HepG2 (cell line): ENCODE measurements around the gene PRKCD. TPM values are rescaled to one million over a fixed set of nuclear protein-coding genes. Genes with fewer than 3 reads are reported as not detected.

Source experiments
- ARNT2 ChIP-seq: sonication (generic); formaldehyde crosslinking; IDR thresholded peaks from 2 replicates; pipeline ENCODE4 v1.8.0; 2022; ENCODE audit warnings: mild to moderate bottlenecking, low read depth, missing genetic modification reagents, moderate library complexity
- CEBPZ ChIP-seq: IDR thresholded peaks from 2 replicates; pipeline ENCODE4 v1.6.1; 2012; ENCODE audit warnings: low read length, improper control_type of control experiment
- FOXK2 ChIP-seq: fragments of 450-650 bp; IDR thresholded peaks from 2 replicates; pipeline ENCODE4 v1.6.1; 2016
- FOXP1 ChIP-seq, 2 experiments: fragments of 450-650 bp in 1 of 2; IDR thresholded peaks; 2 replicates each; pipeline ENCODE4 v1.6.1; 2017 to 2018; ENCODE audit warnings: antibody characterized with exemption in 1 of 2
- GRHL1 ChIP-seq: sonication (generic); formaldehyde crosslinking; conservative IDR thresholded peaks from 2 replicates; pipeline ENCODE4 v1.8.0; 2022; ENCODE audit warnings: missing genetic modification reagents
- IKZF1 ChIP-seq: fragments of 450-650 bp; IDR thresholded peaks from 2 replicates; pipeline ENCODE4 v1.7.1; 2016
- KIAA2018 ChIP-seq: sonication (generic); formaldehyde crosslinking; IDR thresholded peaks from 2 replicates; pipeline ENCODE4 v1.5.0; 2020; ENCODE audit warnings: mild to moderate bottlenecking, missing genetic modification reagents, borderline replicate concordance
- MEF2D ChIP-seq: sonication (generic); formaldehyde crosslinking; IDR thresholded peaks from 2 replicates; pipeline ENCODE4 v1.5.1; 2020; ENCODE audit warnings: mild to moderate bottlenecking, missing genetic modification reagents
- TARDBP ChIP-seq: sonication (generic); formaldehyde crosslinking; IDR thresholded peaks from 2 replicates; pipeline ENCODE4 v1.8.0; 2022; ENCODE audit warnings: mild to moderate bottlenecking, missing genetic modification reagents
- TEAD3 ChIP-seq: optimal IDR thresholded peaks from 2 replicates; pipeline ENCODE3; 2016; ENCODE audit warnings: borderline replicate concordance
- ZBTB46 ChIP-seq: sonication (generic); formaldehyde crosslinking; IDR thresholded peaks from 2 replicates; pipeline ENCODE4 v1.4.0; 2020; ENCODE audit warnings: mild to moderate bottlenecking, missing genetic modification reagents, borderline replicate concordance
- ZNF24 ChIP-seq: fragments of 450-650 bp; IDR thresholded peaks from 2 replicates; pipeline ENCODE4 v1.6.1; 2017; ENCODE audit warnings: antibody characterized with exemption, mild to moderate bottlenecking
- ZNF570 ChIP-seq: sonication (generic); formaldehyde crosslinking; IDR thresholded peaks from 2 replicates; pipeline ENCODE4 v1.4.0; 2020; ENCODE audit warnings: mild to moderate bottlenecking, missing genetic modification reagents, borderline replicate concordance
- polyA plus RNA-seq, 8 experiments: library from polyadenylated mRNA; depleted of rRNA in 3 of 8; stranded (reverse) in 7 of 8; unstranded in 1 of 8; fragments of >200 nt; fragmentation: Illumina TruSeq in 4 of 8; extraction: Trizol in 4 of 8; gene quantifications; 2 replicates each; pipeline versions ENCODE4 v1.2.1 to v1.2.3, GENCODE V29; 2011 to 2016; ENCODE audit warnings: low read depth in 4 of 8, missing spikeins in 1 of 8, mixed read lengths in 1 of 8; ENCODE audit not compliant: insufficient read depth in 1 of 8
- total RNA-seq, 5 experiments: library from RNA; depleted of rRNA; stranded (reverse); fragments of >200 nt; fragmentation: Illumina TruSeq; extraction: Trizol; gene quantifications; 2 replicates each; pipeline ENCODE4 v1.2.3, GENCODE V29; 2016; ENCODE audit warnings: low read depth in 1 of 5

PRKCD gene
- total and polyA plus RNA-seq, 2 of the 13 experiments (the other 11 are each of a cell fraction or from before 2014, with no cell fraction given), result 1.6 to 40.7 TPM

- TF ChIP-seq ARNT2, result 0 out of 2 replicates have a peak, but pooled peaks have one; percentile 19
- TF ChIP-seq GRHL1 (CRISPR knock-in tag), result no peak
- no peak for TF ChIP-seq KIAA2018
- TF ChIP-seq FOXK2, result no peak
- no peak for TF ChIP-seq ZBTB46
- TF ChIP-seq TARDBP (CRISPR knock-in tag), result no peak
- no peak for TF ChIP-seq ZNF570
- TF ChIP-seq MEF2D (CRISPR knock-in tag), result no peak; the same call in 1 of the 2 replicates
- TF ChIP-seq TEAD3 (CRISPR knock-in tag), result no peak
- TF ChIP-seq IKZF1, result no peak
- no peak for TF ChIP-seq FOXP1 (IDR thresholded peaks at IDR 0.05)
- no peak for TF ChIP-seq FOXP1 (CRISPR knock-in tag; IDR thresholded peaks at IDR 0.05)
- no peak for TF ChIP-seq ZNF24
- no peak for TF ChIP-seq CEBPZ
Observed at GRCh38 chr3:53195602-53196574, 34.9 kb downstream of the PRKCD start (continued).
